K562 (cell line): ENCODE data around the gene DPEP2. TPM values are rescaled to one million over a fixed set of nuclear protein-coding genes. Genes with fewer than 3 reads are reported as not detected.

ENCODE experiments used
- ATAC-seq: fragments of 200-7000 bp; cut with Tn5 transposase; 3 replicates; pipeline ENCODE4 v1.9.1; 2020; ENCODE audit warnings: moderate library complexity
- BruUV-seq: library from RNA; stranded (reverse); fragments of 400-500 nt; replicated peaks from 2 replicates; lab custom pipeline; 2021; lab: Mats Ljungman, UMichigan
- CTCF ChIA-PET: fragments of 300-600 bp; formaldehyde crosslinking; extraction: SDS; loops from one replicate; lab custom pipeline; 2021; ENCODE audit warnings: low intra/inter-chr PET ratio; lab: Yijun Ruan, JAX
- POLR2A ChIA-PET: fragments of 300-600, 350-650 bp; sonication (Branson Sonifier 250); formaldehyde crosslinking; extraction: SDS; loops from one replicate; lab custom pipeline; 2021; ENCODE audit warnings: antibody characterized with exemption, inconsistent platforms; lab: Yijun Ruan, JAX
- DNase-seq, 4 experiments: peaks; one replicate each; pipeline versions ENCODE4 v3.0.0 to v3.0.0-alpha.2; 2011 to 2018; ENCODE audit warnings: low spot score in 3 of 4, mixed read lengths in 3 of 4; ENCODE audit errors: extremely low read depth in 1 of 4
- FAIRE-seq: peaks from 2 replicates; lab custom pipeline; 2011; peaks lifted over from hg19 to GRCh38; lab: Jason Lieb, UNC
- H2AFZ ChIP-seq: 2 replicates; pipeline ENCODE4 v1.6.0; 2011; ENCODE audit warnings: low read depth, low read length, control low read depth, inconsistent platforms
- H3K27ac ChIP-seq: fragments of 200-600 bp; 3 replicates; pipeline ENCODE4 v1.8.0; 2011; ENCODE audit warnings: low read depth, mild to moderate bottlenecking, control low read depth, inconsistent platforms, low read length, moderate library complexity, mixed read lengths; ENCODE audit errors: extremely low read depth
- H3K27me3 ChIP-seq, 2 experiments: fragments of 300-600 bp in 1 of 2; 2 replicates in 1 of 2; 3 replicates in 1 of 2; pipeline versions ENCODE4 v1.6.0 to v1.8.0; 2011; ENCODE audit warnings: inconsistent platforms in 2 of 2, low read length in 2 of 2, mild to moderate bottlenecking in 1 of 2, mixed read lengths in 1 of 2, moderate library complexity in 1 of 2; ENCODE audit not compliant: control insufficient read depth in 2 of 2, insufficient read depth in 2 of 2
- H3K36me3 ChIP-seq: fragments of 300-600 bp; 3 replicates; pipeline ENCODE4 v1.8.0; 2011; ENCODE audit warnings: mild to moderate bottlenecking, low read length, inconsistent platforms; ENCODE audit not compliant: control insufficient read depth, insufficient read depth
- H3K4me1 ChIP-seq, 2 experiments: fragments of 200-600 bp in 1 of 2; replicated peaks in 1 of 2; 2 replicates in 1 of 2; 3 replicates in 1 of 2; pipeline versions ENCODE4 v1.5.1 to v1.8.0; 2011; ENCODE audit warnings: inconsistent platforms in 2 of 2, low read length in 2 of 2, mild to moderate bottlenecking in 1 of 2, mixed read lengths in 1 of 2, moderate library complexity in 1 of 2; ENCODE audit not compliant: control insufficient read depth in 2 of 2, insufficient read depth in 2 of 2
- H3K4me2 ChIP-seq: 2 replicates; pipeline ENCODE4 v1.6.1; 2011; ENCODE audit warnings: low read length, control low read depth, inconsistent platforms, mixed read lengths; ENCODE audit not compliant: insufficient read depth
- H3K4me3 ChIP-seq: fragments of 200-600 bp; sonication (generic), shearing (Covaris generic); 2 replicates; pipeline ENCODE4 v1.5.1; 2016; ENCODE audit warnings: control low read depth, inconsistent platforms
- H3K79me2 ChIP-seq: fragments of 200-600 bp; 3 replicates; pipeline ENCODE4 v1.8.0; 2011; ENCODE audit warnings: low read length, inconsistent platforms; ENCODE audit not compliant: control insufficient read depth, insufficient read depth
- H3K9ac ChIP-seq, 2 experiments: 2 replicates each; pipeline versions ENCODE4 v1.6.0 to v1.6.1; 2011; ENCODE audit warnings: low read depth in 2 of 2, low read length in 2 of 2, control low read depth in 1 of 2, inconsistent platforms in 1 of 2, mild to moderate bottlenecking in 1 of 2, mixed read lengths in 1 of 2; ENCODE audit not compliant: insufficient read depth in 1 of 2
- H3K9me1 ChIP-seq: one replicate; pipeline ENCODE4 v1.6.0; 2011; ENCODE audit warnings: inconsistent platforms, mild to moderate bottlenecking, low read length, moderate library complexity; ENCODE audit not compliant: control insufficient read depth, insufficient read depth
- H3K9me3 ChIP-seq: replicated peaks from 2 replicates; pipeline ENCODE4 v1.5.1; 2011; ENCODE audit warnings: low read depth, low read length, inconsistent platforms; ENCODE audit not compliant: control insufficient read depth, insufficient read depth
- H4K20me1 ChIP-seq: replicated peaks from 2 replicates; pipeline ENCODE4 v1.6.1; 2011; ENCODE audit warnings: low read length, inconsistent platforms, mixed read lengths; ENCODE audit not compliant: control insufficient read depth, insufficient read depth
- CTCF ChIP-seq, 3 experiments: IDR thresholded peaks in 2 of 3; conservative IDR thresholded peaks in 1 of 3; 2 replicates each; pipeline ENCODE4 v1.5.1; 2011 to 2012; ENCODE audit warnings: low read length in 3 of 3, mild to moderate bottlenecking in 3 of 3, control low read depth in 2 of 3, improper control_type of control experiment in 1 of 3, inconsistent platforms in 1 of 3, low read depth in 1 of 3, mixed read lengths in 1 of 3, moderate library complexity in 1 of 3; ENCODE audit not compliant: insufficient read depth in 2 of 3
- HINFP ChIP-seq: fragments of 450-650 bp; conservative IDR thresholded peaks from 2 replicates; pipeline ENCODE4 v1.6.1; 2016; ENCODE audit warnings: missing genetic modification characterization, low read depth, mild to moderate bottlenecking, control low read depth, missing compliant biosample characterization
- MTA1 ChIP-seq: fragments of 450-650 bp; IDR thresholded peaks from 2 replicates; pipeline ENCODE4 v1.6.1; 2017; ENCODE audit warnings: borderline replicate concordance
- NFIC ChIP-seq: fragments of 450-650 bp; IDR thresholded peaks from 2 replicates; pipeline ENCODE4 v1.6.1; 2017; ENCODE audit warnings: mild to moderate bottlenecking, inconsistent platforms
- NFIX ChIP-seq: fragments of 250-450 bp; sonication (Bioruptor Pico); IDR thresholded peaks from 2 replicates; pipeline ENCODE4 v1.4.0; 2020; ENCODE audit warnings: low read depth, mild to moderate bottlenecking, moderate library complexity
- POLR2B ChIP-seq: fragments of 450-650 bp; IDR thresholded peaks from 2 replicates; pipeline ENCODE4 v1.6.1; 2018; ENCODE audit warnings: low read depth; ENCODE audit not compliant: partially characterized antibody
- POLR2G ChIP-seq: fragments of 200-400 bp; formaldehyde crosslinking; IDR thresholded peaks from 2 replicates; pipeline ENCODE4 v1.6.1; 2017; ENCODE audit warnings: low read depth, mild to moderate bottlenecking, antibody characterized with exemption, low read length, moderate library complexity
- RAD21 ChIP-seq, 2 experiments: fragments of 250-450 bp in 1 of 2; fragments of 450-650 bp in 1 of 2; sonication (Bioruptor Pico) in 1 of 2; formaldehyde crosslinking in 1 of 2; IDR thresholded peaks in 1 of 2; conservative IDR thresholded peaks in 1 of 2; 2 replicates each; pipeline versions ENCODE4 v1.4.0 to v1.8.0; 2020 to 2022; ENCODE audit warnings: mild to moderate bottlenecking in 2 of 2, moderate library complexity in 1 of 2
- RBFOX2 ChIP-seq: fragments of 200-400 bp; formaldehyde crosslinking; IDR thresholded peaks from 2 replicates; pipeline ENCODE4 v1.6.1; 2017; ENCODE audit warnings: low read depth, mild to moderate bottlenecking, low read length, moderate library complexity
- TAF1 ChIP-seq: IDR thresholded peaks from 2 replicates; pipeline ENCODE4 v1.6.1; 2011; ENCODE audit warnings: mild to moderate bottlenecking, low read length, moderate library complexity; ENCODE audit not compliant: insufficient read depth, control insufficient read depth, severe bottlenecking; ENCODE audit errors: extremely low read depth
- WGBS: fragments of 100-300 bp; shearing (Covaris generic); methylation state at CpG from one replicate; pipeline ENCODE4 v1.1.6; 2016; ENCODE audit warnings: low coverage, mixed read lengths; ENCODE audit not compliant: insufficient coverage; ENCODE audit errors: missing lambda C conversion rate; 5-methylcytosine and 5-hydroxymethylcytosine counted together
- in situ Hi-C: fragments of 300-500 bp; cut with MboI; formaldehyde crosslinking; loops from 4 replicates; pipeline ENCODE4 v1.15.0; 2018; ENCODE audit warnings: inconsistent platforms, mixed read lengths
- intact Hi-C: fragments of 100-400 bp; cut with micrococcal nuclease; formaldehyde crosslinking; loops from 2 replicates; pipeline ENCODE4 v1.14.2; 2022
- polyA plus RNA-seq, 8 experiments: library from polyadenylated mRNA; depleted of rRNA in 4 of 8; stranded (reverse) in 5 of 8; unstranded in 3 of 8; fragments of >200 nt; fragmentation: Nextera tagmentation in 2 of 8; fragmentation: Illumina TruSeq in 1 of 8; extraction: Ambion mirVana in 2 of 8; extraction: Trizol in 1 of 8; gene quantifications; 2 replicates each; pipeline versions ENCODE4 v1.2.1 to v1.2.3, GENCODE V29; 2011 to 2014; ENCODE audit warnings: inconsistent platforms in 1 of 8, missing spikeins in 1 of 8
- total RNA-seq, 7 experiments: library from RNA; depleted of rRNA in 6 of 7; stranded (reverse); fragments of >200 nt in 6 of 7; fragmentation: Illumina TruSeq in 2 of 7; extraction: Trizol in 2 of 7; gene quantifications; 2 replicates each; pipeline versions ENCODE4 v1.2.1 to v1.2.3, GENCODE V29; 2011 to 2021; ENCODE audit warnings: low replicate concordance in 1 of 7

Gene DPEP2
- total and polyA plus RNA-seq, 9 of the 15 experiments (the other 6 are each of a cell fraction or from before 2014, with no cell fraction given): 0.14 to 1.2 (median 0.38) TPM

GRCh38 chr16:67963662-67964321 is 35.5 kb downstream of the DPEP2 start:
- Histone ChIP-seq H3K9me3 (no peaks in the 10 kb centered on the region), H3K9me1 (peaks cover 13% of the 10 kb centered on the region), H3K27me3 (no peaks in the 10 kb centered on the region), H4K20me1 (peaks cover 23% of the 10 kb centered on the region), H3K4me3 (no peak overlapping the region), H3K36me3 (peaks cover 64% of the 10 kb centered on the region; the same call in 2 of the 3 replicates), H3K27ac (no peak overlapping the region), H3K4me1 (peaks cover 27 to 56% of the 10 kb centered on the region in 2 experiments; a peak in 4 of 5 replicates), H3K9ac (peak overlapping the region in 1 of 2 experiments; percentile 24; a peak in 1 of 4 replicates), H2AFZ (no peak overlapping the region), H3K79me2 (peaks cover 26% of the 10 kb centered on the region), H3K4me2 (no peak overlapping the region)
- WGBS: 81% methylated on average over 27 of the region's 32 CpGs
- DNase-seq (peak; percentile 36 to 66 (median 58)), FAIRE-seq (no peak), ATAC-seq (0 out of 3 replicates have a peak, but pooled peaks have one; percentile 5)
- no TSS peak for BruUV-seq
- ChIA-PET POLR2A (interaction anchor here (0.6 to 1.5 kb wide), 7 partner anchors 14 to 118 kb away, joined by 3 to 5 read pairs (median 3); partner anchors contain the start of genes NUTF2 and PSMB10), CTCF (no interaction called here)
- peak; percentile 61; the same call in 1 of the 2 replicates for TF ChIP-seq POLR2G
- TF ChIP-seq CTCF (IDR thresholded peaks at IDR 0.05 in 2 of 3, conservative IDR thresholded peaks at IDR 0.05 in 1 of 3; ENCODE audit: insufficient read depth in 2 of 3, low read depth in 1 of 3, low read length in 3 of 3): peak in 1 of 3 experiments; percentile 26; a peak in 2 of 6 replicates
- peak; percentile 22 for TF ChIP-seq POLR2B
- TF ChIP-seq RBFOX2: peak; percentile 56
- TF ChIP-seq RAD21 (CRISPR knock-in tag; conservative IDR thresholded peaks at IDR 0.05 in 1 of 2, IDR thresholded peaks at IDR 0.05 in 1 of 2): peak in 1 of 2 experiments; percentile 12; a peak in 1 of 4 replicates
- TF ChIP-seq HINFP: no peak
- no peak for TF ChIP-seq MTA1
- TF ChIP-seq TAF1: no peak
- TF ChIP-seq NFIC: peak; percentile 93
- peak; percentile 11; the same call in 1 of the 2 replicates for TF ChIP-seq NFIX (CRISPR knock-in tag)
- in situ Hi-C loops: no loop called here
- intact Hi-C loops: no loop called here
